ENCODE data around the gene RILPL2.

GRCh38 chr12:123457980-123458779 is 21.7 kb upstream of the RILPL2 start, which contains the start of gene SNRNP35:
- no peak for TF ChIP-seq NFE2L1 (CRISPR knock-in tag; IDR thresholded peaks at IDR 0.05)
- TF ChIP-seq CREB1 (CRISPR knock-in tag; IDR thresholded peaks at IDR 0.05) = no peak
- TF ChIP-seq IRF2 (CRISPR knock-in tag; IDR thresholded peaks at IDR 0.05; ENCODE audit: borderline replicate concordance, low read depth) = no peak
- TF ChIP-seq CTCF (IDR thresholded peaks at IDR 0.05) = no peak
- no peak for TF ChIP-seq CBFB (CRISPR knock-in tag; IDR thresholded peaks at IDR 0.05; ENCODE audit: low read depth)
- TF ChIP-seq USF2 (CRISPR knock-in tag; IDR thresholded peaks at IDR 0.05) = no peak
- TF ChIP-seq ZBTB43 (CRISPR knock-in tag; IDR thresholded peaks at IDR 0.05) = no peak
- TF ChIP-seq ZBTB21 (CRISPR knock-in tag; IDR thresholded peaks at IDR 0.05; ENCODE audit: borderline replicate concordance) = no peak
- TF ChIP-seq TEAD4 (CRISPR knock-in tag; IDR thresholded peaks at IDR 0.05) = no peak
